GM18909 (cell line): ENCODE data around the gene SCIN.

ENCODE experiments used
- ATAC-seq: cut with Tn5 transposase; IDR thresholded peaks from one replicate; pipeline ENCODE4 v1.9.1; 2021; ENCODE audit warnings: mild to moderate bottlenecking; ENCODE audit not compliant: unreplicated experiment, poor library complexity

SCIN gene

GRCh38 chr7:12565873-12566272, 4.6 kb upstream of the SCIN start:
- ATAC-seq = no peak

- peak; percentile 89 for ATAC-seq
These were observed 3.5 kb upstream of the SCIN start for GRCh38 chr7:12567015-12567414.

DNA sequence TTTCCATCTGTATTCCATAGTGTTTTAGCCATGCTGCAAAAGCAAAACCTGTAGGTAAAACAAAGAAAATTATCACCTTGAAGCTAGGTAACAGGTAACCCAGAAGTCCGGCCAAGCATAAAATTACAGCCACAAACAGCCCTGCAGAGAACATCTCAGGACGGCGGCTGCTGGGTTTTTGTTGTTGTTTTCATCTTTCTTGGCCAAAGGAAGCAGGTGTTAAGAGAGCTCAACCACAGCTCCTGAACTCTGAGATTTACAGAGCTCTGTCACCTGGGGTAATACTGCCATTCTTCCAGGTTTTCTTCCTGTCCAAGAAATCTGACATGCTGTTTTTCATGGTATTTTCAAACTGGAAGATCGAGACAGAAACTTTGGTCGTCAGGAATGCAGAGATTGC, 847 bp upstream of the SCIN start:
- peak; percentile 36 for ATAC-seq

DNA sequence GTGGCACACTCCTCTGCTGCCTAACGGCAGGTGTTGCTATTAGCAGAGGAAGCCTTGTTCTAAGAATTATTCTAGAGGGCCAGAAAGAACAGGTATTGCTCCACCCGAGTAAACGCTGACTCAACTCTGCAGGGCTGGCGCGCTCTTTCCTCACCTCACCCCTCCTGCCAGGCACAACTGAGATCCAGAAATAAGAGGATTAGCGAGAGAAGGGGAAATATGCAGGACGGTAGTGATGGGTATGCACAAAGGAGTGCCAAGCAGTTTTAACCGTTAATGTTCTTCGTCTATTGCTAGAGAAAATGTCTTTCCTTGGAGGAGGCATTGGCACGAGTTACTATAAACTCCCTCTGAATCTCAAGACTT, 369 bp upstream of the SCIN start:
- peak; percentile 20 for ATAC-seq

DNA sequence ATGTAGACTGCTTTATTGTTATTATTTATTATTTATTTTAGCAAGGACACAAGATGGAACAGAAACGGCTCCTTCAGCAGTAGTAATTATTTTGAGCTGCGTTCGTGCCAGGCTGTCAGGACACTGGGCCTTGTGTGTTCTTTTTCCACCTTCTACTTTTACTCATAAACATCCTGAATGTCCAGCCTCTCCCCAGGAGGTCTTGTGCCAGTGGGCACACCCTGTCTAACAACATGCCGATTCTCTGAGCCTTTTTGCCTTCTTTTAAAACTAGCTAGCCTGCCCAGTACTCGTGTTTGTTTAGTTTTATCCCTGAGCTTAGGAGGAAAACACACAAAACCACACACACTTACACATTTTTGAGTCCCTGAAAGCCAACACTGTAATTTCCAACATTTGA, 1.2 kb downstream of the SCIN start:
- ATAC-seq = no peak

DNA sequence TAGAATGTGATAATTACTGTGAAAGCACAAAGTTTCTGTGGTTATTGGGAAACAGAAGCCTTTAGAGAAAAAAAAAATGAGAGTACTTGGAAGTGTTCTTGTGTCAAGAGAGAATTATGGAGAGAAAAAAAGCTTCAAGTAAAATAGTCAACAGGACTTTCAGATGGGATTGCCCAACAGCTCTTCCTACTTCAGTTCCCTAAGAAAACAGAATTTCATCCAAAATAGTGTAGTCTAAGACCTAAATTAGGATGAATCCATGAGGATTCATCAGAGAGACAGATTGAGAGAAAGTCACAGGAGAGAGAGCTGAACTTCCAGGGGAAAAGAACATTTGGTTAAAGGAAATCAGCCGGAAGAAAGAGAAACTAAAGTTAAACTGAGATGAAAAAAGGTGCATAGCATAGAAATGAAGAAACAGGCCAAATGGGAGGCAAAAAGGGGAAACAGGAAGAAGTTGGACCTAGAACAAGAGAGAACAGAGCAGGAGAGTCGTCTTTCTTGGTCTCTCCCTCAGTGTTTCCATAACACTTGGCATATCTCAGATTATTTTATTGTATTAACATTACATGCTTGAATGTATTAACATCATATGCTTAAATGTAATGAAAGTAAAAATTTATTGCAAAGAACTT, 2.5 kb downstream of the SCIN start:
- no peak for ATAC-seq

- no peak for ATAC-seq
These were observed 3.4 kb downstream of the SCIN start for GRCh38 chr7:12573885-12574284.

GRCh38 chr7:12578930-12579640, 8.6 kb downstream of the SCIN start:
- ATAC-seq = no peak

- ATAC-seq = no peak
These were observed 11.4 kb downstream of the SCIN start for GRCh38 chr7:12581897-12582296.

DNA sequence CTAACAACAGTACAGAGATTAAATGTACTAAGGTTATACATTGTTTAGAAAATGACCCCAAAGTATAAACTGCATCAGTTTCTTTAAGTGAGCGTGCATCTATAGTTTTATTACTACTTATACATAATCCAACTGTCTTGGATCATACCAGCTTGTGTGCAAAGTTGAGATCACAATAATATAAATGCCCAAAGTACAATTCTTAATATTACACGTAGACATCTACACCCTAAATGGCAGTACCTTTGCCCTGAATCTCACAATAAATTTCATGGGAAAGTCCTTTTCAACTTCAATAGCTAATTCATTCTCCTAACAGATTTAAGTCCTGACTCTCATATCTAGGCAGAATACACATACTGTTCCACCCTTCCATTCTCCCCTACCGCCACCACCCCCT, 11.8 kb downstream of the SCIN start:
- no peak for ATAC-seq

- no peak for ATAC-seq
These were observed 12.7 kb downstream of the SCIN start for GRCh38 chr7:12583176-12583575.

GRCh38 chr7:12583922-12584321, 13.4 kb downstream of the SCIN start:
- no peak for ATAC-seq

GRCh38 chr7:12584930-12585329, 14.4 kb downstream of the SCIN start:
- ATAC-seq = peak; percentile 99

DNA sequence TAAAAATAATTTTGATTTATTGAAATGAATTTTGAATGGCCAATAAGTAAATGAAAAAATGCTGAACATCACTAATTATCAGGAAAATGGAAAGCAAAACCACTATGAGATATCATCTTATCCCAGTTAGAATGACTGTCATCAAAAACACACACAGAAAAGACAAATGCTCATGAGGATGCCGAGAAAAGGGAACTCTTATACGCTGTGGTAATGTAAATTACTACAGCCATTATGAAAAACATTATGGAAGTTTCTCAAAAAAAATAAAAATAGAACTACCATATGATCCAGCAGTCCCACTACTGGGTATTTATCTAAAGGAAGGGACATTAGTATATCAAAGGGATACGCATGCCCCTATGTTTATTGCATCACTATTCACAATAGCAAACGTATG, 15.8 kb downstream of the SCIN start:
- ATAC-seq = no peak

- no peak for ATAC-seq
These were observed 17.9 kb downstream of the SCIN start for GRCh38 chr7:12588259-12588904.

- no peak for ATAC-seq
These were observed 20.0 kb downstream of the SCIN start for GRCh38 chr7:12590559-12590958.

GRCh38 chr7:12594122-12594897, 23.8 kb downstream of the SCIN start:
- ATAC-seq = no peak

DNA sequence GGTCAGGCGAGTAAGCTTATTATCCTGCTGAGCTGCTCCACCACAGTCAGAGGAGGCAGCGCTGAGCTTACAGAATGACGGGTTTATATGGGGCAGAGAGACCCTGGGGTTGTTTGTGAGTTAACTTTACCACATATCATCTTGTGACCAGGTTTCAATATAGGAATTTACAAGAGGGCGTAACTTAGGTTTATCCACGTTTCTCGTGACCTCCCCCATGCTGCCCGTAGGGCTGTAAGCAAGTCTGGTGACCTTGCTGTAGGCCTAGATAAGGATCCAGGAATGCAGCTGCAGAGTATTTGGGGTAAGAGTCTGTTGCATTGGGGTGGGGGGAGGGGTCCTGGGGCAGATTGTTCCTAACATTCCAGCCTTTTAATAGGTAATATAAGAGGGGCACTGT, 24.6 kb downstream of the SCIN start:
- no peak for ATAC-seq

DNA sequence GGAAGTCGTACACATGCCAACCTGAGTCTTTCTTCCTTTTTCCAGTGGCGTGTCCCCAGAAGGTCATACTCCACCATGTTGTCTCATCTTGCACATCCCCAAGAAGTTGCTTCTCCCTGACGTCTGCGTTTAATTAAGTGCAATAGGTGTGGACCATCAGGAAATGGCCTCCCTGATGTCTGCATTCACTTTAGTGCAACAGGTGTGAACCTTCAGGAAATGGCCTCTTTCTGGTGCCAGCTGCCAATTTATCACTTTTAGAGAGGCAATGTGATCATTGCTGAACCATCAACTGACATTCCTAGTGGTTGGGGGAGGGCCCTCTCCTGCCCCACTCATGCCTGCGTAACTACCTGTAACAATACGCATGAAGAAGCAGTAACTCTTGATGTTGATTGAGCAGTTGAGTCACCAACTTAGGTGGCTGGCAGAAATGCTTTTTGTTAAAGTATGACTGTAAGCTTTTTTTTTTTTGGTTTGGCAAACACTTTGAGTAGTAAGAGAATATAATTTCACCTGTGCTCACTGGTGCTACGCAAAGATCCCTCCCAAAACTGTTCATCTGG, 25.8 kb downstream of the SCIN start:
- ATAC-seq = no peak

- peak; percentile 98 for ATAC-seq
These were observed 30.9 kb downstream of the SCIN start for GRCh38 chr7:12601302-12601869.
